HepG2 (cell line): ENCODE data around the gene SKIDA1. TPM values are rescaled to one million over a fixed set of nuclear protein-coding genes. Genes with fewer than 3 reads are reported as not detected.

ENCODE experiments used
- ELK4 ChIP-seq: sonication (generic); formaldehyde crosslinking; IDR thresholded peaks from 2 replicates; pipeline ENCODE4 v1.9.0; 2021; ENCODE audit warnings: missing genetic modification reagents, borderline replicate concordance
- ETV5 ChIP-seq: IDR thresholded peaks from 2 replicates; pipeline ENCODE4 v1.6.1; 2018; ENCODE audit warnings: missing biosample characterization, missing genetic modification reagents, inconsistent platforms, borderline replicate concordance
- GTF2F1 ChIP-seq: fragments of 150-350 bp; IDR thresholded peaks from 2 replicates; pipeline ENCODE4 v1.6.1; 2014; ENCODE audit warnings: low read length
- JUND ChIP-seq: sonication (generic); formaldehyde crosslinking; IDR thresholded peaks from 2 replicates; pipeline ENCODE4 v1.8.0; 2022; ENCODE audit warnings: mild to moderate bottlenecking, missing genetic modification reagents
- NCOA5 ChIP-seq: sonication (generic); formaldehyde crosslinking; IDR thresholded peaks from 2 replicates; pipeline ENCODE4 v1.4.0; 2020; ENCODE audit warnings: missing genetic modification reagents
- NONO ChIP-seq, 2 experiments: fragments of 450-650 bp in 1 of 2; sonication (generic) in 1 of 2; formaldehyde crosslinking in 1 of 2; IDR thresholded peaks in 1 of 2; conservative IDR thresholded peaks in 1 of 2; 2 replicates each; pipeline versions ENCODE4 v1.6.1 to v1.8.0; 2017 to 2022; ENCODE audit warnings: mild to moderate bottlenecking in 1 of 2, missing genetic modification reagents in 1 of 2, moderate library complexity in 1 of 2
- RXRA ChIP-seq: sonication (generic); formaldehyde crosslinking; IDR thresholded peaks from 2 replicates; pipeline ENCODE4 v1.5.1; 2020; ENCODE audit warnings: missing genetic modification reagents
- ZBTB42 ChIP-seq: sonication (generic); formaldehyde crosslinking; IDR thresholded peaks from 2 replicates; pipeline ENCODE4 v1.5.0; 2020; ENCODE audit warnings: mild to moderate bottlenecking, missing genetic modification reagents
- polyA plus RNA-seq, 8 experiments: library from polyadenylated mRNA; depleted of rRNA in 3 of 8; stranded (reverse) in 7 of 8; unstranded in 1 of 8; fragments of >200 nt; fragmentation: Illumina TruSeq in 4 of 8; extraction: Trizol in 4 of 8; gene quantifications; 2 replicates each; pipeline versions ENCODE4 v1.2.1 to v1.2.3, GENCODE V29; 2011 to 2016; ENCODE audit warnings: low read depth in 4 of 8, missing spikeins in 1 of 8, mixed read lengths in 1 of 8; ENCODE audit not compliant: insufficient read depth in 1 of 8
- total RNA-seq, 5 experiments: library from RNA; depleted of rRNA; stranded (reverse); fragments of >200 nt; fragmentation: Illumina TruSeq; extraction: Trizol; gene quantifications; 2 replicates each; pipeline ENCODE4 v1.2.3, GENCODE V29; 2016; ENCODE audit warnings: low read depth in 1 of 5
- TF ChIP-seq, protein P1 (sequence below): sonication (generic); formaldehyde crosslinking; IDR thresholded peaks from 2 replicates; pipeline ENCODE4 v1.4.0; 2020; ENCODE audit warnings: mild to moderate bottlenecking, missing genetic modification reagents
- TF ChIP-seq, protein P2 (sequence below): sonication (generic); formaldehyde crosslinking; IDR thresholded peaks from 2 replicates; pipeline ENCODE4 v1.9.0; 2021; ENCODE audit warnings: missing genetic modification reagents, borderline replicate concordance
- TF ChIP-seq, protein P3 (sequence below): sonication (generic); formaldehyde crosslinking; IDR thresholded peaks from 2 replicates; pipeline ENCODE4 v1.5.0; 2020; ENCODE audit warnings: mild to moderate bottlenecking, missing genetic modification reagents, borderline replicate concordance

The SKIDA1 gene
- total and polyA plus RNA-seq, 2 of the 13 experiments (the other 11 are each of a cell fraction or from before 2014, with no cell fraction given): 0.73 to 1.5 TPM

- TF ChIP-seq, protein P1, sequence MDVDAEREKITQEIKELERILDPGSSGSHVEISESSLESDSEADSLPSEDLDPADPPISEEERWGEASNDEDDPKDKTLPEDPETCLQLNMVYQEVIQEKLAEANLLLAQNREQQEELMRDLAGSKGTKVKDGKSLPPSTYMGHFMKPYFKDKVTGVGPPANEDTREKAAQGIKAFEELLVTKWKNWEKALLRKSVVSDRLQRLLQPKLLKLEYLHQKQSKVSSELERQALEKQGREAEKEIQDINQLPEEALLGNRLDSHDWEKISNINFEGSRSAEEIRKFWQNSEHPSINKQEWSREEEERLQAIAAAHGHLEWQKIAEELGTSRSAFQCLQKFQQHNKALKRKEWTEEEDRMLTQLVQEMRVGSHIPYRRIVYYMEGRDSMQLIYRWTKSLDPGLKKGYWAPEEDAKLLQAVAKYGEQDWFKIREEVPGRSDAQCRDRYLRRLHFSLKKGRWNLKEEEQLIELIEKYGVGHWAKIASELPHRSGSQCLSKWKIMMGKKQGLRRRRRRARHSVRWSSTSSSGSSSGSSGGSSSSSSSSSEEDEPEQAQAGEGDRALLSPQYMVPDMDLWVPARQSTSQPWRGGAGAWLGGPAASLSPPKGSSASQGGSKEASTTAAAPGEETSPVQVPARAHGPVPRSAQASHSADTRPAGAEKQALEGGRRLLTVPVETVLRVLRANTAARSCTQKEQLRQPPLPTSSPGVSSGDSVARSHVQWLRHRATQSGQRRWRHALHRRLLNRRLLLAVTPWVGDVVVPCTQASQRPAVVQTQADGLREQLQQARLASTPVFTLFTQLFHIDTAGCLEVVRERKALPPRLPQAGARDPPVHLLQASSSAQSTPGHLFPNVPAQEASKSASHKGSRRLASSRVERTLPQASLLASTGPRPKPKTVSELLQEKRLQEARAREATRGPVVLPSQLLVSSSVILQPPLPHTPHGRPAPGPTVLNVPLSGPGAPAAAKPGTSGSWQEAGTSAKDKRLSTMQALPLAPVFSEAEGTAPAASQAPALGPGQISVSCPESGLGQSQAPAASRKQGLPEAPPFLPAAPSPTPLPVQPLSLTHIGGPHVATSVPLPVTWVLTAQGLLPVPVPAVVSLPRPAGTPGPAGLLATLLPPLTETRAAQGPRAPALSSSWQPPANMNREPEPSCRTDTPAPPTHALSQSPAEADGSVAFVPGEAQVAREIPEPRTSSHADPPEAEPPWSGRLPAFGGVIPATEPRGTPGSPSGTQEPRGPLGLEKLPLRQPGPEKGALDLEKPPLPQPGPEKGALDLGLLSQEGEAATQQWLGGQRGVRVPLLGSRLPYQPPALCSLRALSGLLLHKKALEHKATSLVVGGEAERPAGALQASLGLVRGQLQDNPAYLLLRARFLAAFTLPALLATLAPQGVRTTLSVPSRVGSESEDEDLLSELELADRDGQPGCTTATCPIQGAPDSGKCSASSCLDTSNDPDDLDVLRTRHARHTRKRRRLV (CRISPR knock-in tag): no peak; the same call in 1 of the 2 replicates
- TF ChIP-seq NONO (IDR thresholded peaks at IDR 0.05) (no peak), NONO (CRISPR knock-in tag; conservative IDR thresholded peaks at IDR 0.05) (0 out of 2 replicates have a peak, but pooled peaks have one; percentile 46), ZBTB42 (CRISPR knock-in tag) (peak; percentile 23; the same call in 1 of the 2 replicates), JUND (peak; percentile 49; the same call in 1 of the 2 replicates), ELK4 (CRISPR knock-in tag) (0 out of 2 replicates have a peak, but pooled peaks have one; percentile 32), RXRA (CRISPR knock-in tag) (peak; percentile 73), ETV5 (CRISPR knock-in tag) (no peak), GTF2F1 (no peak), NCOA5 (0 out of 2 replicates have a peak, but pooled peaks have one; percentile 48)
- TF ChIP-seq, protein P2, sequence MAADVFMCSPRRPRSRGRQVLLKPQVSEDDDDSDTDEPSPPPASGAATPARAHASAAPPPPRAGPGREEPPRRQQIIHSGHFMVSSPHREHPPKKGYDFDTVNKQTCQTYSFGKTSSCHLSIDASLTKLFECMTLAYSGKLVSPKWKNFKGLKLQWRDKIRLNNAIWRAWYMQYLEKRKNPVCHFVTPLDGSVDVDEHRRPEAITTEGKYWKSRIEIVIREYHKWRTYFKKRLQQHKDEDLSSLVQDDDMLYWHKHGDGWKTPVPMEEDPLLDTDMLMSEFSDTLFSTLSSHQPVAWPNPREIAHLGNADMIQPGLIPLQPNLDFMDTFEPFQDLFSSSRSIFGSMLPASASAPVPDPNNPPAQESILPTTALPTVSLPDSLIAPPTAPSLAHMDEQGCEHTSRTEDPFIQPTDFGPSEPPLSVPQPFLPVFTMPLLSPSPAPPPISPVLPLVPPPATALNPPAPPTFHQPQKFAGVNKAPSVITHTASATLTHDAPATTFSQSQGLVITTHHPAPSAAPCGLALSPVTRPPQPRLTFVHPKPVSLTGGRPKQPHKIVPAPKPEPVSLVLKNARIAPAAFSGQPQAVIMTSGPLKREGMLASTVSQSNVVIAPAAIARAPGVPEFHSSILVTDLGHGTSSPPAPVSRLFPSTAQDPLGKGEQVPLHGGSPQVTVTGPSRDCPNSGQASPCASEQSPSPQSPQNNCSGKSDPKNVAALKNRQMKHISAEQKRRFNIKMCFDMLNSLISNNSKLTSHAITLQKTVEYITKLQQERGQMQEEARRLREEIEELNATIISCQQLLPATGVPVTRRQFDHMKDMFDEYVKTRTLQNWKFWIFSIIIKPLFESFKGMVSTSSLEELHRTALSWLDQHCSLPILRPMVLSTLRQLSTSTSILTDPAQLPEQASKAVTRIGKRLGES (CRISPR knock-in tag): no peak
- TF ChIP-seq, protein P3, sequence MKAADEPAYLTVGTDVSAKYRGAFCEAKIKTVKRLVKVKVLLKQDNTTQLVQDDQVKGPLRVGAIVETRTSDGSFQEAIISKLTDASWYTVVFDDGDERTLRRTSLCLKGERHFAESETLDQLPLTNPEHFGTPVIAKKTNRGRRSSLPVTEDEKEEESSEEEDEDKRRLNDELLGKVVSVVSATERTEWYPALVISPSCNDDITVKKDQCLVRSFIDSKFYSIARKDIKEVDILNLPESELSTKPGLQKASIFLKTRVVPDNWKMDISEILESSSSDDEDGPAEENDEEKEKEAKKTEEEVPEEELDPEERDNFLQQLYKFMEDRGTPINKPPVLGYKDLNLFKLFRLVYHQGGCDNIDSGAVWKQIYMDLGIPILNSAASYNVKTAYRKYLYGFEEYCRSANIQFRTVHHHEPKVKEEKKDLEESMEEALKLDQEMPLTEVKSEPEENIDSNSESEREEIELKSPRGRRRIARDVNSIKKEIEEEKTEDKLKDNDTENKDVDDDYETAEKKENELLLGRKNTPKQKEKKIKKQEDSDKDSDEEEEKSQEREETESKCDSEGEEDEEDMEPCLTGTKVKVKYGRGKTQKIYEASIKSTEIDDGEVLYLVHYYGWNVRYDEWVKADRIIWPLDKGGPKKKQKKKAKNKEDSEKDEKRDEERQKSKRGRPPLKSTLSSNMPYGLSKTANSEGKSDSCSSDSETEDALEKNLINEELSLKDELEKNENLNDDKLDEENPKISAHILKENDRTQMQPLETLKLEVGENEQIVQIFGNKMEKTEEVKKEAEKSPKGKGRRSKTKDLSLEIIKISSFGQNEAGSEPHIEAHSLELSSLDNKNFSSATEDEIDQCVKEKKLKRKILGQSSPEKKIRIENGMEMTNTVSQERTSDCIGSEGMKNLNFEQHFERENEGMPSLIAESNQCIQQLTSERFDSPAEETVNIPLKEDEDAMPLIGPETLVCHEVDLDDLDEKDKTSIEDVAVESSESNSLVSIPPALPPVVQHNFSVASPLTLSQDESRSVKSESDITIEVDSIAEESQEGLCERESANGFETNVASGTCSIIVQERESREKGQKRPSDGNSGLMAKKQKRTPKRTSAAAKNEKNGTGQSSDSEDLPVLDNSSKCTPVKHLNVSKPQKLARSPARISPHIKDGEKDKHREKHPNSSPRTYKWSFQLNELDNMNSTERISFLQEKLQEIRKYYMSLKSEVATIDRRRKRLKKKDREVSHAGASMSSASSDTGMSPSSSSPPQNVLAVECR (CRISPR knock-in tag): peak; percentile 85; the same call in 1 of the 2 replicates
Measured at GRCh38 chr10:21496343-21497176, 28.9 kb downstream of the SKIDA1 start (continued).
